NCI-H526 (cell line): ENCODE results near the gene NANS.
A peak's percentile ranks its signal among the peaks of the same experiment; 100 is the strongest.
"Not testable (repeated sequence)": the region's sequence is repeated elsewhere in the genome, so short reads cannot be mapped to it uniquely, and the experiment has no call there.

Experiments
- DNase-seq, 2 experiments: peaks; one replicate each; lab custom pipeline; 2025; lab: John Stamatoyannopoulos, UW

NANS gene, protein sequence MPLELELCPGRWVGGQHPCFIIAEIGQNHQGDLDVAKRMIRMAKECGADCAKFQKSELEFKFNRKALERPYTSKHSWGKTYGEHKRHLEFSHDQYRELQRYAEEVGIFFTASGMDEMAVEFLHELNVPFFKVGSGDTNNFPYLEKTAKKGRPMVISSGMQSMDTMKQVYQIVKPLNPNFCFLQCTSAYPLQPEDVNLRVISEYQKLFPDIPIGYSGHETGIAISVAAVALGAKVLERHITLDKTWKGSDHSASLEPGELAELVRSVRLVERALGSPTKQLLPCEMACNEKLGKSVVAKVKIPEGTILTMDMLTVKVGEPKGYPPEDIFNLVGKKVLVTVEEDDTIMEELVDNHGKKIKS

DNA sequence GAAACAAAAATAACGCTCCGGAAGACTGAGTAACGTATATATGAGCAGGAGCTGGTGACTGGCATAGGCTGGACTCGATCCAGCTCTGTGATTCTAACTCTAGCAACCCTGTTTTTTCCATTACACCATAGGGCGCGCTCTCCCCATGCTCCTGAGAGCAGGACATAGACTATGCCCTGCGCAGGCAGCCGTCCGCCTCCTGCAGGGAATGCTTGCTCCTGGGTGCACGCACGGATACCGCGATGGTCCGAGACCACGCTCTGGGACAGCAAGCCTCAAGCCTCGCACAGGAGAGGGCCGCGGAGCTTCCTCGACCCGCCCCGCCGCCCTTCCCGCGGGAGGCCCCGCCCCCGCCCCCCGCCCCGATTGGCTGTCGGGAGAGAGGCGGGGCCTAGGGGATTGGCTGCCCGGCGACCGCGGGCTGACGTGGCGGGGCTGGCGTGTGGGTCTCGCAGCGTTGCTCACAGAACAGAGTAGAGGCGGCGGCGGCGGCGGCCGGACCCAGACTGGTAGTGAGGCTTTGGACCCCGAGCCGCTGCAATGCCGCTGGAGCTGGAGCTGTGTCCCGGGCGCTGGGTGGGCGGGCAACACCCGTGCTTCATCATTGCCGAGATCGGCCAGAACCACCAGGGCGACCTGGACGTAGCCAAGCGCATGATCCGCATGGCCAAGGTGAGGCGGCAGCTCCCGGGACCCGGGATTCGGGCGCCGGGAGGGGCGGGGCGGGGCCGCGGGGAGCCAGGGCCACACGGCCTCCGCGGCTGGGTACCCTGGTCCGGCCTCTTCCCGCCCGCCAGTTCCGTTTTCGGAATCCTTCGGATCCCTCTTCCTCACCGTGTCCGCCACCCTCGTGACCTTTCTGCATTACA, at the start of gene NANS:
Gene NANS (plus strand): TSS at position 464 of the 869 bp plus-strand sequence. CDS start 77 bp downstream, at position 541.
- peak; percentile 81 to 88 for DNase-seq

DNA sequence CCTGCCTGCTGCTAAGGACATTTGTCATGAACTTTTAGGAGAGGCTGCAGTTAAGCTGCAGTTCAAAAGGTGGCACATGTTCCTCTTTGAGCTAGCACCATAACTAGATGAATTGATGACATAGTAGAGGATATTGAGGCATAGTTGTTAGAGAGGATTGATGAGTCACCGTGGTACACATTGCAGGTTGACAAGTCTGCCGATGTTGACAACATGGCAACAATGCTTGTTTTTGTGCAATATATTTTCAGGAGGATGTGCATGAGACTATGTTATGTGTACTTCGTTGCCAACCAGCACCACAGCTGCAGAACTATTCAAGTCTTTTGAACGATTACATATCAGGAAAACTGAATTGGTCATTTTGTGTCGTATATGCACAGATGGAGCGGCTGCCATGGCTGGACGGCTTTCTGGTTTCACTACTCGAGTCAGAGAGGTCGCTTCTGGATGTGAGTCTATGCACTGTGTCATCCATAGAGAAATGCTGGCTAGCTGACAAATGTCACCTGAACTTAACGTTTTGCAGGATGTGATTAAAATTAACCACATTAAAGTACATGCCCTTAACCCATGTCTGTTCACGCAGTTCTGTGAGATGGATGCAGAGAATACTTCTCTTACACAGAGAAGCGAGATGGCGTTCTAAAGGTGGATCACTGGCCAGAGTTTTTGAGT, 49.1 kb upstream of the NANS start:
- no peak for DNase-seq

DNA sequence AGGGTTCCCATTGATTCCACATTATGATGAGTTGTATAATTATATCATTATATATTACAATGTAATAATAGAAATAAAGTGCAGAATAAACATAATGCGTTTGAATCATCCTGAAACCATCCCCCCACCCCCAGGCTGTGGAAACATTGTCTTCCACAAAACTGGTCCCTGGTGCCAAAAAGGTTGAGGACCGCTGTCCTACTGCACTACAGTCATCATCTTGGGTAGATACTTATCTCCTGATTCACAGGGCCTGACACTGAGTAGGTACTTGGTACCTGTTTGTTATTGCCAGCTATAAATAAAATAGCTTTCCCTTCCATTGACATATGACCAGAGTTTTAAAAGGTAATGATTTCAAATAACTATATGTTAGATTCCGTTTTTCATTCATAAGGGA, 47.8 kb upstream of the NANS start:
- no peak for DNase-seq

DNA sequence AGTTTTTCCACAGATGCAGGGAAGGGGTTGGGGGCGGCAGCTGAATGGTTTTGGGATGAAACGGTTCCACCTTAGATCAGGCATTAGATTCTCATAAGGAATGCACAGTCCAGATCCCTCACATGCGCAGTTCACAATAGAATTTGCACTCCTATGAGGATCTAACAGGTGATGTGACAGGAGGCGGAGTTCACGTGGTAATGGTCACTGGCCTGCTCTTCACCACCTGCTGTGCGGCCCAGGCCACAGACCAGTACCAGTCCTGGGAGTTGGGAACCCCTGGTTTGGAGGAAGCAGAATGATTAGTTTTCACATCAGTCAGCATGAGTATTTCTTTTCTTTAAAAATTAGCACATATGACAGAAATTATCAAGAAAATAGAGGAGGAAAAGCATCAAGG, 47.1 kb upstream of the NANS start:
- DNase-seq = no peak

DNA sequence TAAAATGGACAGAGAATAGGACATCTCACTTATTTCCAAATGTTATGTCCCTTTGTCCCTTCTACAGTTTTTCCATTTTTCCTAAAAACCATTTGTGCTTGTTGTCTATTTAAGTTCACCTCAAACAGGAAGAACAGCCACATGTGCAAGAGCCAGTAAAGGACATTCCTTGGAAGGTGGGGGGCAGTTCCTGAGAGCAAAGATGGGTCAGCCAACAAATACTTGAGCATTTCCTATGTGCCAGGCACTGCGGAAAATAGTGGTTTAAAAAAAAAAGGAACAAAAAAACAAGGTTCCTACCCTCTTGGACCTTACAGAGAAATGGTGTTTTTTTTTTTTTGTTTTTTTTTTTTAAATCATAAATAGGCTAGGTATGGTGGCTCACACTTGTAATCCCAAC, 46.6 kb upstream of the NANS start:
- no peak for DNase-seq

DNA sequence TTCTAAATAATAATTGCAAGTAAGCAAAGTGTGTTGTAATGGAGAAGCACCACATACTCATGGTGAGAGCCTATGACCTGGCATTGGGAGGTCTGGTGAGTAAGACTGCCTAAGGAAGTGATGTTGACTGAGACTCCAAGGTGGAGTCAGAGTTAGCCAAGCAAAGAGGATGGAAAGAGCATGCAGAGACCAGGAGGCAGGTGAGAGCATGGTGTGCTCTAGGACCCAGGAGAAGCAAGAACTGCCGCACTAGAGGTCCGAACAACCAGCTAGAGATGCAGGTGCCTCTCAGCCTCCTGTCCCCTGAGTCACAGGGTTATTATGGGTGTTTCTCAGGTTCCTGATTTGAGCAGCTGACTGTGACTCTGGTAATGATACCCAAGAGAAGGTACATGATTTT, 46.1 kb upstream of the NANS start:
- peak in 1 of 2 experiments; percentile 13 for DNase-seq

DNA sequence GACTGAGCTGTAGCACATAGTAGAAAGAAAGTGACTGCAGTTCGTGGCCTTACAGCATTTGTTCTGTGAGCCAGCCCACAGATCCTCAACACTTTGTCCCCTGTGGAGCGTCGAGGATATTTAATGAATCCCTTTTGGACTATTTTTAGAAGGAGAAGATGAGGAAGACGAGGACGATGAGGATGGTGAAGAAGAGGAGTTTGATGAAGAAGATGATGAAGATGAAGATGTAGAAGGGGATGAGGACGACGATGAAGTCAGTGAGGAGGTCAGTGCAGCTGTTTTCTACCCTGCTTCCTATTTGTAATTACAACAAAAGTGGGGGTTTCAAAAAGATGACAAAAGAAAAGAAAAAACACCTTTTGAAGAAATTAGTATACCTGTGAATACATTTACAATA, 45.4 kb upstream of the NANS start:
- DNase-seq = no peak

DNA sequence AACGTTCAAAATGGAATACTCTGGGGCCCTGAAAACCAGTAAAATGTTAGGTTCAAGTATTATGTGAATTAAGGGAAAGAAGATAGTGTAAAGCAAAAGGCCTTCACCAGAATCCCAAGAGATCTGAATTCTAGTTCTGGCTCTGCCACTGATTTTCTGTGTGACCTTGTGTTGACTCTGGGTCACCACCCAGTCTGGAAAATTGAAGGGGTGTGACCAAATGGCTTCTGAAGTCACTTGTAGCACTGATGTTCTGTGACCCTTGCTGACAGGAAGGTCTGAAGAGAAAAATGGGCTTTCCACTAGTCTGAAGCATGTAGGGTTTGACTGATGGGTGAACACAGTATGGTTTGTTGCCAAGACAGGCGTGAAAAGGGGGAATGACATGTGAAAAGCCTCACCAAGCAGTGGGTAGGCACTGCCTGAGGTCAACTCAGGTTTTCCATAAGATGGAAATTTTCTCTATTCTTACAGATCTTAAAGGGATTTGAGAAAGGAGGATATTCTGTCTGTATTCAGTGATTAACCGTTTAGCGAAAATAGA, 40.3 kb upstream of the NANS start:
- no peak for DNase-seq

DNA sequence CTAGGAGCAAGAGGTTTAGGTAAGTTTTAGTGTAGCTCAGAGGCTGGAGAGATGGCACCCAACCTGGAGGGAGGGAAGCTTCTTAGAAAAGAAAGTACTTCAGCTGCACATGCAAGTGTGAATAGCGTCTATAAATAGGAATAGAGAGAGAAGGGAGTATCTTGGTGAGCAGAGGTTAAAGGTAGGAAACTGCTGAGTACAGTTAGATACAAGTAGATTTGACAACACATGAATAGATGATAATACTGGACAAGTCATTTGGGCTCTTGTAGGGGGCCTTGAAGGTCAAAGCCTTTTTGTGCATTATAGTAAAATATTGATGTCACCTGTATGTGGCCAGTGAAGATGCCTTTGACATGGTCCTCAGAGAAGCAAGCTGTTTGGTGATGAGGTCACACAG, 39.2 kb upstream of the NANS start:
- no peak for DNase-seq

DNA sequence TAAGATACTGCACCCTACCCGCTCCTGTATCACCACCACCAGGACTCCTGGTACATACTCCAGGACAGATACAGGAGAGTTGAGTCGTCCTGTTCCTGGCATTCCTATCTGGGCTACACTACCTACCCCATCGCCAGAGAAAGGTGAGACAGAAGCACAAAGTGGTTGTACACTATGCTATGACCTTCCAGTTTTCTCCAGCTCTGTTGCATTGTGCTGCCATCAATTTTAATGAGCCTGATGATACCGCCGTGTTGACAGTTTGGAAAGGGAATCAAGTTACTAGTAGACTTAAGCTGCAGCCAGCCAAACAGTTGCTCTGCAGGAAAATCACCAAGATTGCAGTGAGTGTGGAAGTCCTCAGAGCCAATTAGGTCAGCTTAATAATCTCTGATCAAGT, 38.2 kb upstream of the NANS start:
- DNase-seq = no peak

DNA sequence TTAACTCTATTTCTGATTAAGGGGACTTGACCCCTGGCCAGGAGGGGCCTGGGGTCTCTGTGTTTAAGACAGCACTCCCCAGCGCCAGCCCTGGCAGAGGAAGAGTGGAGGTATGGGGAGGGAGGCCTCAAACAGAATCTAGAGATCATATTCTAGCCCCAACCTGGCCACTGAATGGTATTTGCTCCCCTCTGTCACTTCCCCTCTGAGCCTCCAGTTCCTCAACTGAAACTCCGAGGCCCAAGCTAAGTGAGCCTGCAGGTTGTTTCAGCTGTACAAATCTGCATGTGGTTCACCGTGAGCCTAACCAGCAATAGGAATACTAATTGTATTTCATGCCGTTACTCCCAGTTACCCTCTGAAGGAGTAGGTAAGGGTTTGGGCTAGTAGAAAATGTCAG, 37.4 kb upstream of the NANS start:
- no peak for DNase-seq

DNA sequence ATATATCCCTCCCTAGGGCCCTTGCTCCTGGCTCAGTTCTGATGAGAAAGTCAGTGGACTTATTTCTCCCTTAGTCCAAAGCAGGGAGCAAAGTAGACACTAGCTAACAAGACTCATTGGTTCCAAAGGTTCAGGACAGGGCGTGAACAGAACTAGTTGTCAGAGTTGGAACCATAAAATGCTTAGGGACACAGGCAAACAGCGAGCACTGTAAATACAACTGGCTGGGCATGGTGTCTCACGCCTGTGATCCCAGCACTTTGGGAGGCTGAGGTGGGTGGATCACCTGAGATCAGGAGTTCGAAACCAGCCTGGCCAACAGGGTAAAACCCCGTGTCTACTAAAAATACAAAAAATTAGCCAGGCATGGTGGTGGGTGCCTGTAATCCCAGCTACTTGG, 36.7 kb upstream of the NANS start:
- not testable (repeated sequence) for DNase-seq

DNA sequence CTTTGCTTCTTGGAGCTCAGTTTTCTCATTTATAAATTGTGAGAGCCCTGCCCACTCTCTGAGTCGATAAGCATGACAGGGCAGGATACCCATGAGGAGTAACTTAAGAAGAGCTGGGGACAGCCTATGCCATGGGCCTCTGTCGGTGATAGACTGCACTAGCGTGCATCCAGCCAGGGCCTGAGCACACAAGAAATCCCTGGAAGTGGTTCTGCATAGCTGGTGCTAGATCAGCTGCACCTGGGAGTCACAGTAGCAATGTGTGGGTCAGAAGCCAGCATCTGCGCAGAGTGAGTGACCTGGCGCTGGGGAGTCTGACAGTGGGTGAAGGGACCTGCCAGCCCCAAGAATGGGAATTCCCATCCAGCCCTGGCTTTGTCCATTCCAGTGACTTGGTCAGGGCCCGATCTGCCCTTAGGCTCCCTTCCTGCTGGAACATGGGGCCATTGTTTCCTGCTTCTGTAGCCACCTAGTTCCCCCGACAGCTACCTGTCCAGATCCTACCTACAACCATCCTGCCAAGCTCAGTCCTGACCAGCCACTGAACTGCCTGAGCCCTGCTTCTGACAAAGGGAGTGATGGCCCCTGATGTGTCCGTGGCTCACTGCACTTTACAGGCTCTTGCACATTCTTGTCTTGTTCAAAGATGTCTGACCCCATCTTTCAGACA, 35.9 kb upstream of the NANS start:
- no peak for DNase-seq

DNA sequence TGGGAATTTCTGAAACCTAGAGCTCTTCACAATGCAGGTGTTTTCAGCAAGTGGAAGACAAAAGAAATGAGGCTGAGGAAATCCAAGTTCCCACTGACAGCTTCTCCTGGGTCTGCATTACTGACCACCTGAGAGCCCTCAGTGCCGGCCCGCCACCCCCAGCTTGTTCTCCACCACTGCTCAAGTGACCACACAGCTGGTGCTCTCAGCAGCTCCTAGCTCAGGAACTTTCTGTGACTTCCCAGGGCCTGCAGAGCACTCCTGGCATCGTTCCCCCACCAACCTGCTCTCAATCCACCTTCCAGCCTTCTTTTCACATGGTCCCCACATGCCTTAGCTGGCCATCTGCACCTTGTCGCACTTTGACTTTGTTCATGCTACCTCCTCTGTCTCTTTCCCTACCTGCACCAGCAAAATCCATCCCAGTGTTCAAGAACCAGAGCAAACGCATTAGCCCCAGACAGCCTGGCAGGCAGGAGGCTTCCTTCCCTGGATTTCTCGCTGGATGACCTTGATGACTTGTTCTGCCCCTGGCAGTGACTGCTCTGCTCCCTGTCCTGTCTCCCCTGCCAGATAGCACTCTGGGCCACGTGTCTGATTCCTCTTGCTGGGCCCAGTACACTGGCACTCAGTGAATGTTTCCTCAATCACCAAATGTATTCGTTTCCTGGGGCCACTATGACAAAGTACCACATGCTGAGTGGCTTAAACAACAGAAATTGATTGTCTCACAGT, 35.1 kb upstream of the NANS start:
- DNase-seq = no peak

DNA sequence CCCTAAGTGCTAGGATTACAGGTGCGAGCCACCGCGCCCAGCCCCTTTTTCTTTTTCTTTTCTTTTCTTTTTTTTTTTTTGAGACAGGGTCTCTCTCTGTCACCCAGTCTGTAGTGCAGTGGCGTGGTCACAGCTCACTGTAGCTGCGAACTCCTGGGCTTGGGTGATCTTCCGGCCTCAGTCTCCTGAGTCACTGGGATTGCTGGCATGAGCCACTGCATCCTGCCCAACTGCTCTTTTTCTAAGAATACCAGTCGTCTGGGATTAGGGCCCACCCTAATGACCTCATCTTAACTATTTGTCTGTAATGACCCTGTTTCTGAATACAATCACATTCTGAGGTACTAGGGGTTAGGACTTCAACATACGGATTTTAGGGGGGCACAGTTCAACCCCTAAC, 34.1 kb upstream of the NANS start:
- no peak for DNase-seq

DNA sequence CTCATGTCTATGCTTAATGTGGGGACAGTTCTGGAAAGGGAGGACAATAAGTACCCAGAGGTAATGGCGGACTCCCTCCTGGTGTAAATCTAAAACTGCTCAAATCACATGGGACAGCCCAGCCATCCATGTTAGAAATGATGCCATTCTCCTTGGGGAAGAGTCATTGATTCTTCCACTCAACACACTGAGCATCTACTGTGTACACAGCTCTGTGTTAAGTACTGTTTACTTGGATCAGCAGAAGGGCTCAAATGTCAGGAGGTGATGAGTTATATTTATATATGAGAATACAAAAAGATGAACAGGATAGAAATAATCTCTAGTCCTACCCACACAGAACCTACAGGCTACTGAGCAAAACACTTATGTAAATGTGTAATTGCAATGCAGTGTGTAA, 31.8 kb upstream of the NANS start:
- DNase-seq = no peak

DNA sequence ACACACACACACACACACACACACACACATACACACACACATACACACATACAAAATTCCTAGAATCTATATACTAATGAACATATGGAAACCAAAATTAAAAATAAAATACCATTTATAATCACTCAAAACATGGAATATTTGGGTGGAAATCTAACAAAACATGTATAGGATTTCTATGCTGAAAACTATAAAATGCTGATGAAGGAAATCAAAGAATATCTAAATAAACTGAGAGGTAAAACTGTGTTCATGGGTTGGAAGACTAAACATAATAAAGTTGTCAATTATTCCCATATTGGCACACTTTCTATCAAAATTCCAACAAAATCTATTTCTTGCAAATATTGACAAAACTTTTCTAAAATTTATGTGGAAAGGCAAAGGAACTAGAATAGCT, 25.4 kb upstream of the NANS start:
- DNase-seq = no peak

DNA sequence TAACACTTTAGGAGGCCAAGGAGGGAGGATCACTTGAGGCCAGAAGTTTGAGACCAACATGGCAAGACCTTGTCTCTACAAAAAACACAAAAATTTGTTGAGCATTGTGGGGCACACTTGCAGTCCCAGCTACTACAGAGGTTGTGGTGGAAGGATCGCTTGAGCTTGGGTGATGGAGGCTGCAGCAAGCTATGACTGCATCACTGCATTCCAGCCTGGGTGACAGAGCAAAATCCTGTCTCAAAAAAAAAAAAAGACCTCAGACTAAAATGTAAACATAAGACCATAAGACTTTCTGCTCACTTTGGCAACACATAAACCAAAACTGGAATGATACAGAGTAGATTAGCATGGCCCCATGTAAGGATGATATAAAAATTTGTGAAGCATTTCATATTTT, 24.6 kb upstream of the NANS start:
- DNase-seq = no peak

DNA sequence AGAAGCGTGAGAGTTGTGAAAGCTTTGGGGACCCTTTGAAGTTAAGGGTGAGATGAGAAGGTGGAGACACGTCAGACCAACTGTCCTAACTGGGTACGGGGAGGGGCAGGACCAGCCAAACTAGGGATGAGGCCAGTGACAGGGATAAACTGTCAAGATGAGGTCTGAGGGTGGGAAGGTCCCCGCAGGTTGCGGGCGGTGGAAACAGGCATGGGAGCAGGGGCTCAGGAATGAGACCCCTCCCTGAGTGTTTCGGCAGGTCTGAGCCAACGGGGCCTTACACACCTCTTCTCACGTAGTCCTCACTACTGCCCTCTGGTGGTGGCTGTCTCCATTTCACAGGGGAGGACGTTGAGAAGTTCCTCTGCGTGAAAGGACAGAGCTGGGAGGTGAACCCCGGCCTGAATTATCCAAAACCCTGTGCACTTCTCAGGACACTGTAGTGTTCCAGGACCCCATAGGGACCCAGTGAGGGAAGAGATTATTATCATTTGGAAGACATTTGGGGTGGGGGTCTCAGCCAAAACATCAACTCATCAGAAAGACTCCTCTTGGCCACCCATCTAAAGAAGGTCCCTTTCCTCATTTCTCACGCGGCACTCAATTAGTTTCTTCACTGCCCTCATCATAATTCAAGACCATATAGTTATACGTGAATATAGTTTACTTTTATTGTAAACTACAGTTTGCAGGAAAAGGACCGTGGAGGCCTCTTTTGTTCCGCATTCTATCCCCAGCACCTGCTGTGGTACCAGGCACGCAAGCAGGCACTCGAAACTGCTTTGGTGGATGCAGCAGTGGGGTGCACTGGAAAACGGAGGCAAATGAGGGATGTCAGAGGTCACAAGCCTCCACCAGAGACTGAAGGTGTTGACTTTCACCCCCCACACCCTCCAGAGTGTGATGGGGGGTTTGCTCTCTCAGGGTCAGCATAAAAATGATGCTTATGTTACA, 21.7 kb upstream of the NANS start:
- peak; percentile 31 to 80 for DNase-seq

DNA sequence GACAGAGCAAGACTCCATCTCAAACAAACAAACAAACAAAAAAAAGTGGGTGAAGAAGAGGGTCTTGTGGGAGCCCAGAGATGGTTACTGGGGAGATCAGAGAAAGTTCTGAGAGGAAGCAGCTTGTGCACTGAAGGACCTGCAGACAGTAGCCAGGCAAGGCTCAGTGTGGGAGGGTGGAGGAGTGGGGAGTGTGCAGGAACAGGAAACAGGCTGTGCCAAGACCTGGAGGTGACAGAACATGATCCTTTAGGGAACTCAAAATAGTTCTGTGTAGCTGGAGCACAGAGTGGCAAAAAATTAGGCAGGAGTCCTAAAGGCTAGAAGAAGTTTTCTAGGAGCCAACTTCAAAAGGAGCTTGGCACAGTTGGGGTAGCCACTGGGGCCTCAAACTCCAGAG, 19.2 kb upstream of the NANS start:
- DNase-seq = no peak
